Epithelial cell of prostate (primary cell): Measurements from ENCODE around the gene CWC22.
"Not testable (repeated sequence)": the region's sequence is repeated elsewhere in the genome, so short reads cannot be mapped to it uniquely, and the experiment has no call there.

Source experiments
- DNase-seq: peaks from one replicate; pipeline ENCODE4 v3.0.0-alpha.2; 2011; ENCODE audit warnings: low read depth, low spot score
- H3K27ac ChIP-seq: fragments of 450-650 bp; 2 replicates; pipeline ENCODE4 v1.5.1; 2017; ENCODE audit warnings: mild to moderate bottlenecking

The CWC22 gene

GRCh38 chr2:179954026-179954425, 53.1 kb downstream of the CWC22 start:
- H3K27ac ChIP-seq, result no peak overlapping the region
- DNase-seq, result no peak

GRCh38 chr2:179953359-179953758, 53.7 kb downstream of the CWC22 start:
- no peak for DNase-seq
- H3K27ac ChIP-seq, result no peak overlapping the region

- H3K27ac ChIP-seq, result no peak overlapping the region
- no peak for DNase-seq
Observed at GRCh38 chr2:179952658-179953057, 54.4 kb downstream of the CWC22 start.

GRCh38 chr2:179951680-179952079, 55.4 kb downstream of the CWC22 start:
- no peak for DNase-seq
- no peak overlapping the region for H3K27ac ChIP-seq

GRCh38 chr2:179950391-179950790, 56.7 kb downstream of the CWC22 start:
- no peak for DNase-seq

GRCh38 chr2:179949438-179949837, 57.7 kb downstream of the CWC22 start:
- H3K27ac ChIP-seq, result no peak overlapping the region
- DNase-seq, result no peak

More at GRCh38 chr2:179950391-179950790, 56.7 kb downstream of the CWC22 start:
- H3K27ac ChIP-seq, result no peak overlapping the region

- DNase-seq, result no peak
- H3K27ac ChIP-seq, result no peak overlapping the region
Observed at GRCh38 chr2:179948058-179948457, 59.0 kb downstream of the CWC22 start.

GRCh38 chr2:179946810-179947615, 60.1 kb downstream of the CWC22 start:
- no peak overlapping the region for H3K27ac ChIP-seq
- DNase-seq, result no peak

- DNase-seq, result no peak
- H3K27ac ChIP-seq, result no peak overlapping the region
Observed at GRCh38 chr2:179946346-179946745, 60.8 kb downstream of the CWC22 start.

GRCh38 chr2:179939259-179939658, 67.8 kb downstream of the CWC22 start:
- DNase-seq, result no peak

GRCh38 chr2:179938026-179938425, 69.1 kb downstream of the CWC22 start:
- no peak overlapping the region for H3K27ac ChIP-seq
- DNase-seq, result no peak

More at GRCh38 chr2:179939259-179939658, 67.8 kb downstream of the CWC22 start:
- H3K27ac ChIP-seq, result no peak overlapping the region

GRCh38 chr2:179936654-179937053, 70.4 kb downstream of the CWC22 start:
- no peak for DNase-seq
- H3K27ac ChIP-seq, result no peak overlapping the region

GRCh38 chr2:179936141-179936540, 71.0 kb downstream of the CWC22 start:
- DNase-seq, result no peak
- H3K27ac ChIP-seq, result no peak overlapping the region

GRCh38 chr2:179932786-179933185, 74.3 kb downstream of the CWC22 start:
- DNase-seq, result no peak
- H3K27ac ChIP-seq, result no peak overlapping the region

- no peak overlapping the region for H3K27ac ChIP-seq
- DNase-seq, result no peak
Observed at GRCh38 chr2:179931502-179931901, 75.6 kb downstream of the CWC22 start.

GRCh38 chr2:179929997-179930396, 77.1 kb downstream of the CWC22 start:
- H3K27ac ChIP-seq, DNase-seq: not testable (repeated sequence)

GRCh38 chr2:179927041-179927440, 80.1 kb downstream of the CWC22 start:
- H3K27ac ChIP-seq, result no peak overlapping the region
- DNase-seq, result no peak

- H3K27ac ChIP-seq, result no peak overlapping the region
- no peak for DNase-seq
Observed at GRCh38 chr2:179925713-179926112, 81.4 kb downstream of the CWC22 start.

- no peak for DNase-seq
- H3K27ac ChIP-seq, result no peak overlapping the region
Observed at GRCh38 chr2:179917272-179917671, 89.8 kb downstream of the CWC22 start.

- no peak overlapping the region for H3K27ac ChIP-seq
- DNase-seq, result no peak
Observed at GRCh38 chr2:179915395-179915992, 91.6 kb downstream of the CWC22 start.

GRCh38 chr2:179913809-179914208, 93.3 kb downstream of the CWC22 start:
- no peak for DNase-seq
- no peak overlapping the region for H3K27ac ChIP-seq

- H3K27ac ChIP-seq, result no peak overlapping the region
- DNase-seq, result no peak
Observed at GRCh38 chr2:179911569-179911968, 95.5 kb downstream of the CWC22 start.
